BE2C (cell line): ENCODE data around the gene OR52B4.
"Not testable (repeated sequence)": the region's sequence is repeated elsewhere in the genome, so short reads cannot be mapped to it uniquely, and the experiment has no call there.

Experiments
- DNase-seq: peaks from one replicate; pipeline ENCODE4 v3.0.0-alpha.2; 2020
- H3K27me3 ChIP-seq: fragments of 250-450 bp; sonication (Bioruptor Pico); 2 replicates; pipeline ENCODE4 v1.5.1; 2020; ENCODE audit warnings: mild to moderate bottlenecking
- H3K36me3 ChIP-seq: fragments of 250-450 bp; sonication (Bioruptor Pico); 2 replicates; pipeline ENCODE4 v1.5.1; 2020; ENCODE audit warnings: mild to moderate bottlenecking
- H3K4me1 ChIP-seq: fragments of 250-450 bp; sonication (Bioruptor Pico); 2 replicates; pipeline ENCODE4 v1.5.1; 2020
- H3K4me3 ChIP-seq: 2 replicates; pipeline ENCODE4 v1.5.1; 2011; ENCODE audit warnings: low read depth, low read length
- H3K9me3 ChIP-seq: fragments of 250-450 bp; sonication (Bioruptor Pico); 2 replicates; pipeline ENCODE4 v1.5.1; 2020
- TF ChIP-seq, protein P1 (sequence below): IDR thresholded peaks from 2 replicates; pipeline ENCODE4 v1.5.1; 2012; ENCODE audit warnings: mild to moderate bottlenecking, low read depth, low read length

Gene OR52B4

DNA sequence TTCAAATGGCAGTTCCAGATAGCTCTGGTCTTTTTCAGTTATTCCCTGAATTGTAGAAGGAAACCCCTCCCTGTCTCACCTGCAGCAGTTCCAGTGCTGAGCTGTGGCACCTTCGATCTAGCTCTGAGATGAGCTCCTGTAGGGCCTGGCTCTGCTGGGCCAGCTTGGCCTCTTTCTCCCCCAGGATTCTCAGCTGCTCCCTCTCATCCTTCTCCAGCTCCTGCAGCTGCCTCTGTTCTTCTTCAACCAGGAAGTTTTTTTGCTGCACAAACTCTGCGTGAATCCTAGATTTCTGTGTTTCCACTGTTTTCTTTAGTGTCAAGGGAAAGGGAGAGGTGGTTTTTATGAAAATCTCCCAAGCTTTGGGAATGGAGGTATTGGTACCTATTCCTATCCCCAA lies 20.0 kb upstream of the OR52B4 start:
- Histone ChIP-seq H3K9me3 (no peaks in the 10 kb centered on the region), H3K4me1 (no peaks in the 10 kb centered on the region), H3K4me3 (no peak overlapping the region), H3K27me3 (no peaks in the 10 kb centered on the region), H3K36me3 (no peaks in the 10 kb centered on the region)
- TF ChIP-seq, protein P1, sequence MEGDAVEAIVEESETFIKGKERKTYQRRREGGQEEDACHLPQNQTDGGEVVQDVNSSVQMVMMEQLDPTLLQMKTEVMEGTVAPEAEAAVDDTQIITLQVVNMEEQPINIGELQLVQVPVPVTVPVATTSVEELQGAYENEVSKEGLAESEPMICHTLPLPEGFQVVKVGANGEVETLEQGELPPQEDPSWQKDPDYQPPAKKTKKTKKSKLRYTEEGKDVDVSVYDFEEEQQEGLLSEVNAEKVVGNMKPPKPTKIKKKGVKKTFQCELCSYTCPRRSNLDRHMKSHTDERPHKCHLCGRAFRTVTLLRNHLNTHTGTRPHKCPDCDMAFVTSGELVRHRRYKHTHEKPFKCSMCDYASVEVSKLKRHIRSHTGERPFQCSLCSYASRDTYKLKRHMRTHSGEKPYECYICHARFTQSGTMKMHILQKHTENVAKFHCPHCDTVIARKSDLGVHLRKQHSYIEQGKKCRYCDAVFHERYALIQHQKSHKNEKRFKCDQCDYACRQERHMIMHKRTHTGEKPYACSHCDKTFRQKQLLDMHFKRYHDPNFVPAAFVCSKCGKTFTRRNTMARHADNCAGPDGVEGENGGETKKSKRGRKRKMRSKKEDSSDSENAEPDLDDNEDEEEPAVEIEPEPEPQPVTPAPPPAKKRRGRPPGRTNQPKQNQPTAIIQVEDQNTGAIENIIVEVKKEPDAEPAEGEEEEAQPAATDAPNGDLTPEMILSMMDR, result no peak
- DNase-seq, result no peak

DNA sequence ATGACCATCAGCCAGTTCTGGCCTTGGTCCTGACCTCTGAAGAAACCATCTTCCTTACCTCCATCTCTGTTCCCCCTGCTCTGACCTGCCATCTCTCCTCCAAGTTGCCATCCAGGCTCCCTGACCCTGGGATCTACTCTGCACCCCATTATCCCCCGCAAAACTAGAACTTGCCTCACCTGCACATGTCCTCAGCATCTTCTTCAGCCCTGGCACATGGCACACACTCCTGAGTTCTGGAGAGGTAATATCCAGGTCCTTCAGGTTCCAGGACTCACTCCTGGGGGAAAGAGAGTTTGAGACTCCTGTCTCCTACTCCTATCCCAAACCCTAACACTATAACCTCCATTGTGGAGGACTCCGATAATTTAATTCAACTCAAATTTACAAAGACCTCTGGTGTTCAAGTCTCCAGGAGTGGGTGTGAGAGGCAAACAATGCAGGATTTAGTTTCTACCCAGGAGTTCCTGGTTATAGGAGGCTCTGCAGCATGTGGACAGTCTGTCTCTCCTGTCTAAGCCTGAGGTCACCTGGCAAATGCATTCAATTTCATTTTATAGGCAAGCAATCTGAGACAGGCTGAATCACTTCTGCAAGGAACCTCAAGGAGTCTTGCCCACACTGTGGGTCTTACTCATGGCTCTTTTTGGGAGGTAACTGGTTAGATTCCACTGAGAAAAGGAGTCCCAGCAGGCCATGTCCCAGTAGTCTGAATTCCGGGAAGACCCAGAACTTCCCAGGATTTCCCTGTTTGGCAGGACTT lies 18.0 kb upstream of the OR52B4 start:
- Histone ChIP-seq H3K4me1 (no peaks in the 10 kb centered on the region), H3K36me3 (no peaks in the 10 kb centered on the region), H3K9me3 (no peaks in the 10 kb centered on the region), H3K4me3 (no peak overlapping the region), H3K27me3 (no peaks in the 10 kb centered on the region)
- TF ChIP-seq, protein P1, result no peak
- no peak for DNase-seq

DNA sequence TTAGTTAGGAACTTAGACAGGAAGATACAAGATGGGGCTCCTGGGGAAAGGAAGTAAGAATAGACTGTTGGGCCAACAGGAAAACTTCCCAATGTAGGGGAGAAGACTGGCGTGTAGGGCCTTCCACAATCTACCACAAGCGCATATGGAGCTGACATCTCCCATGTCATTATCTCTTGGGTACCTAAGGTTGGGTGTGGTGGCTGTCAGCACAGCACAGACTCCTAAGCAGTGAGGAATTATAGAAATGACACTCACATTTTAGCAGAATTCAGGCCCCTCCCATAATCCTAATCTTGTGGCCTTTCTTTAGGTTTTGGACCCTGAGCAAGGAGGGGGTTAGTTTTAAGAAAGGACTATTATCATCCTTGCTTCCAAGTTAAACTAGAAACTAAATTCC lies 13.7 kb upstream of the OR52B4 start:
- no peaks in the 10 kb centered on the region for H3K4me1 ChIP-seq
- no peaks in the 10 kb centered on the region for H3K36me3 ChIP-seq
- no peak overlapping the region for H3K4me3 ChIP-seq
- TF ChIP-seq, protein P1, result no peak
- no peaks in the 10 kb centered on the region for H3K9me3 ChIP-seq
- H3K27me3 ChIP-seq, result no peaks in the 10 kb centered on the region
- no peak for DNase-seq

DNA sequence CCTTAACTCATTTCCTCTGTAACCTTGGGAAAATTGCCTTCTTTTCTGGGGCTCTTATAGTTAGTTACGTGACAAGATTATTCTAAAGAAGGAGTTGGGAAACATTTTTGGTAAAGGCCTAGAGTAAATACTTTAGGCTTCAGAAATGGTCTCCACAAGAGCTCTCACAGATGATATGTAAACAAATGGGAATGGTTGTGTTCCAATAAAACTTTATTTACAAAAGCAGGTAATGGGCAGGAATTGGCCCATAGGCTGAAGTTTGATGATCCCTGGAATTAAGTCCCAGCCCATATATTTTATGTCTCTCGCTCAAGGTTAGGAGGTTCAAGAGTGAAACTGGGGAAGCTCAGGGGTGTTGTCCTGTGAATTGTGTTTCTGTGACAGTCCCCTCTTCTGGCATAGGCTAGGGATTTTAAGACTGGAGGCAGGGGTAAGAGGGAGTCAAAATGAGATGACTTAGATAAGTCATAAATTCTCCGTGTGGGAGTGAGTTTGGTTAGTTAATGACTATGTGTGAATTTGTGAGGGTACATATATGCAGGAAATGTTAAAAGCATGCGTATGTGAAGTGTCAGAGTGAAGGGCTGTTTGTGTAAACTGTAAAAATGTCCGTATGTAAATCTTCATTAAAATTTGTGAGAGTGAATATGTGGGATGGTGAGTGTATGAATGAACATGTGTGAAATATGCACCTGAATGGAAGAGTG lies 7.4 kb upstream of the OR52B4 start:
- DNase-seq, result no peak
- H3K36me3 ChIP-seq, result no peaks in the 10 kb centered on the region
- H3K27me3 ChIP-seq, result no peaks in the 10 kb centered on the region
- H3K4me3 ChIP-seq, result no peak overlapping the region
- TF ChIP-seq, protein P1, result no peak
- no peaks in the 10 kb centered on the region for H3K4me1 ChIP-seq
- no peaks in the 10 kb centered on the region for H3K9me3 ChIP-seq

DNA sequence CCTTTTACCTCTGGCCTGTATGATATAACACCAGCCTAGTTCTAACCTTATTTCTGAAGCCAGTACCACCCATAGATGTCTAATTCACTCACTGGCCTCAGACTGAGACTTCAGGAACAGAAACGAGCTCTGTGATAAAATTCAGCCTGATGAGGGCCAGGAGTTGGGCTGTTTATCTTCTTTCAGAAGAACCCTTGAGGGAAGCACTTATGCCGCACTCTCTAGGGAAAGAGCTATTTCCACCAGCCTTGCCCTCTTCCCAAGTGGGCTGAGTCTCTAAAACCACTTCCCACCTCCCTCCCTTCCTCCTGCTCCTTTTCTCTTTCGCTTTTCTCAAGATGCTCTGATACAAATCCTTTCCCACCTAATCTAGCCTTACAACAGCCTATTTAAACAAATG lies 2.0 kb upstream of the OR52B4 start:
- Histone ChIP-seq H3K4me3 (no peak overlapping the region), H3K4me1 (no peaks in the 10 kb centered on the region), H3K9me3 (no peaks in the 10 kb centered on the region), H3K36me3 (no peaks in the 10 kb centered on the region), H3K27me3 (no peaks in the 10 kb centered on the region)
- TF ChIP-seq, protein P1, result no peak
- DNase-seq, result no peak

DNA sequence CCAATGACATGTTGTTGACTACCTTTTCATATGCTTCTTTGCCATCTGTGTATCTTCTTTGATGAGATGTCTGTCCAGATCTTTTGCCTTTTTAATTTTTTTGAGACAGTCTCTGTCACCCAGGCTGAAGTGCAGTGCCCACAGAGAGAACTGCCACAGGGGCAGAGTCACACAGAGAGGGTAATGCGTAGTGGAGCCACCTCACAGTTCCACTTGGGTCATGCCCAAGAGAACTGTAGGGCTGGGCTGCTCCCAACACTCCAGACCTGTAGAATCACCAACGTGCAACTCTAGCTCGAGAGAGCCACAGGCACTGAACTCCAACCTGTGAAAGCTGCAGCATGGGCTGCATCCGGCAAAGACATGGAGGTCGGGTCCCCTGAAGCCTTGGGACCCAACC lies 20.0 kb downstream of the OR52B4 start:
- H3K4me1 ChIP-seq, DNase-seq, H3K36me3 ChIP-seq, H3K27me3 ChIP-seq, H3K4me3 ChIP-seq, H3K9me3 ChIP-seq: not testable (repeated sequence)

DNA sequence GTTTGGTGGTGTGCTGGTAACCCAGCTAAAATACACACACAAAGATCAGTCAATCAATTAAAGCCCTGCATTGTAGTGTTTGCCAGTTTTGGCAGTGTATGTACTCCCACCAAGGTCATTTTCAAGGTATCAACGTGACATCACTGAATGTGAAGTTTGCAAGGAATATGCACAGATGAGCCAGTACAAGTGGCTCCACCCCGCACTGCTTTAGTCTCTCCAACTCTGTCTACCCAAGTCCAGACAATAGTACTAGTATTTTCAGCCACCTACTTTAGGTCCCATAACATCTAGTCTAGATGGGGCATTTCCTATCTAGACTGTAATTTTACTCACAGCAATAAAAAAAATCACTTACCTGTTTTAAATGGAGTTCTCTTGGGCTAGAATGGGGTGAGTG lies 22.8 kb downstream of the OR52B4 start:
- H3K4me3 ChIP-seq, H3K9me3 ChIP-seq, H3K27me3 ChIP-seq, H3K4me1 ChIP-seq, H3K36me3 ChIP-seq, DNase-seq: not testable (repeated sequence)

DNA sequence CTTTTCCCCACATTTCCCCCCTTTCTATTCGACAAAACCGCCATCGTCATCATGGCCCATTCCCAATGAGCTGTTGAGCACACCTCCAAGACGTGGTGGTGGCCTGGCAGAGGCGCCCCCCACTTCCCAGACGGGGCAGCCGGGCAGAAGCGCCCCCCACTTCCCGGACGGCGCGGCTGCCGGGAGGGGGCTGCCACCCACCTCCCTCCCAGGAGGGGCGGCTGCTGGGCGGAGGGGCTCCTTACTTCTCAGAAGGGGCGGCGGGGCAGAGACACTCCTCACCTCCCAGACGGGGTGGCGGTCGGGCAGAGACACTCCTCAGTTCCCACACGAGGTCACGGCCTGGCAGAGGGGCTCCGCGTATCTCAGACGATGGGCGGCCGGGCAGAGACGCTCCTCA lies 33.8 kb downstream of the OR52B4 start:
- not testable (repeated sequence) for H3K27me3 ChIP-seq, H3K4me1 ChIP-seq, H3K36me3 ChIP-seq, H3K4me3 ChIP-seq, H3K9me3 ChIP-seq, DNase-seq
